ENCODE data around the gene KLHL3.

DNA sequence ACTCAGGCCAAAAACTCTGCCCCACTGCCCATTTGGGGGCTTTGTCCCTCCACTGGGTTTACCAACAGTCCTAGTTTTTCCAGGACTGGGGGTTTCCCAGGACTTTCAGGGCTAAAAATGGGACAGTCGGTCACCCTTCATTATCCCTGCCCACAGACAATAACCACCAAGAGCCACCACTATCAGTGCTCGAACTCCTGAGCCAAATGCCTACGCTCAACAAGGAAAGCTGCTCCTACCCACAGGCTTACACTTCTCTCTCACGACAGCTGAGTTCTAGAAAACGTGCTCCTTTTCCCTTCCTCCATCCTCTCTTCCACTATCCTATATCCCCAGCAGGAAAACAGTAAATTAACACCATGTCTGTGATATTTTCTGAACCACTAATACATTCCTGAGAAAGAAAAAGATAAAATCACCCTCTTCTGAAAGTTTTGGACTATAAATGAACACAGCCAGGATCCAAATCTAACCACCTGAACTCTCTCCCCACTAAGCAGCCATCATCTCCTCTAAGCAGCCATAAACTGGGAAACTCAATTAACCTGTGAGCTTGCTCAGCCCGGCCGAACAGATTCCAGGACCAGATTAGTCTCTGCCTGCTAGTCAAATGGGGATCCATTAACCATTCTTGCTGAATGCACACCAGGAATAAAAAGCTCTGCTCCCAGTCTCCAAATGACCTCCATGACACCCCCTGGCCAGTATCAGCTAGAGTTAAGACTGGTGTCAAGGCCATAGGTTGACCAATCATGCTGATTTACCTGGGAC, 41.8 kb downstream of the KLHL3 start:
- TF ChIP-seq ZNF10 (tag by site-specific recombination; IDR thresholded peaks at IDR 0.05) (no peak), WT1 (tag by site-specific recombination; IDR thresholded peaks at IDR 0.05) (no peak), CTCF (tag by site-specific recombination; IDR thresholded peaks at IDR 0.05) (no peak), PBX3 (CRISPR knock-in tag; IDR thresholded peaks at IDR 0.05) (no peak), ZNF133 (tag by site-specific recombination; IDR thresholded peaks at IDR 0.05) (no peak), ZBTB21 (tag by site-specific recombination; IDR thresholded peaks at IDR 0.05) (no peak), ZFP37 (tag by site-specific recombination; IDR thresholded peaks at IDR 0.05) (no peak), ZNF311 (tag by site-specific recombination; IDR thresholded peaks at IDR 0.05; ENCODE audit: borderline replicate concordance) (no peak), ZNF24 (tag by site-specific recombination; IDR thresholded peaks at IDR 0.05) (no peak), ZNF701 (tag by site-specific recombination; IDR thresholded peaks at IDR 0.05) (no peak)
